Putamen (tissue), 1 donor: ENCODE data around the gene ENTPD3.
A peak's percentile ranks its signal among the peaks of the same experiment; 100 is the strongest.

Experiments
- DNase-seq: peaks from one replicate; pipeline ENCODE4 v3.0.0-alpha.2; 2016; ENCODE audit warnings: low spot score

Gene ENTPD3

DNA sequence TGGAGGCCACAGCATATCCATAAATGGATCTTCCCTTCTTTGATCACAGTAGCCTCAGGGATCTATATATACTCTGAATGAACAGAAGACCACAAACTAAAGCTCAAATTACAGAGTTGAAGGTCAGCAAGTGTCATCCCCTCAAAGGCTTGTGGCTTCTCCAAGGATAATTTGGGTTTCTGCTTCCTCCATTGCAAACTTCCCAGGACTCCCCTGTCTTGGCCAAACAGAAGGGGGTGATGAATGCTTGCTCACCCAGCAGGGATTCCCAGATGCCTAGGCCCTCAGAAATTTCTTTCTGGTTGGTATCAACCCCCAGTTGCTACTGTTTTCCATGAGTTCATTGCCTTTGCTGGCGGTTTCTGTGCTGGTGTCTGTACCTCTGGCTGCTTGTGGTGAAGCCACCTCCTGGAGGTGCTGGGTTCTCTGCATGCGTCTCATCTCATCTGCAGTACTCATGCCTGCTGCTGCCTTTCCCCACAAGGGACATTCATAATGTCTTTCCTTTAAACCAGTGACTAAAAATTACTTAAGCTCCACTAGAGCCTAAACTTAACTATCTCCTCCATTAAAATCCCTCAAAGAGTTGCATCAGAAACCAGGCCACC lies 17.7 kb downstream of the ENTPD3 start:
- no peak for DNase-seq

DNA sequence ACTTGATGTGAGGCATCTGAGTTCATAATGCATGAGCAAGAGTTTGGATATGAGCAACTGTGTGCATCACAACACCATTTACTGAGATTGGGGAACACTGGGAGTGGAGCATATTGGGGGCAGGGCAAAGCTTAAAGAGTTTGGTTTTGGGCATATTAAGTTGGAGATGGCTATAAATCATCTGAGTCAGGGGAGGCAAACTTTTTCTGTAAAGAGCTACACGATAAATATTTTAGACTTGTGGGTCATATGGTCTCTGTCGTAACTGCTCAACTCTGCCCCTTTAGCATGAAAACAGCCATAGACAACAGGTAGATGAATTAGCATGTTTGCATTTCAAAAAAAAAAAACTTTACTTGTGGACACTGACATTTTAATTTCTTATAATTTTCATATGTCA lies 20.0 kb downstream of the ENTPD3 start:
- no peak for DNase-seq

DNA sequence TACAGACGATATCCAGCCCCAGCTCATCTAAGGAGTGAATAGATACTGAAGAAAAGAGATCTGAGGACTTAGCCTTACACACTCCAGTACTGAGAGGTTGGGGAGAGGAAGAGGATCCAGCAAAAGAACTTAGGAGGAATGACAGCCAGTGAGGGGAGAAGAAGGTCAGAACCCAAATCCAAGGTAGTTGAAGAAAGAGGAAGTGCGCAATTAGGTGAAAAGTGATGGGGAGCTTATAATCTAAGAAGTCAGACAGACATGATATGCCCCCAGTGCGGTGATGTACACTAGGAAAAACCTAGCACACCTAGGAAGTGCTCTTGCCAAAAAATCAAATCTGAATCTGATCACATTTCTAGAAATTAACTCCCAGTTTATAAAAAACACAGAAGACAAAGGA lies 20.6 kb downstream of the ENTPD3 start:
- DNase-seq, result no peak

DNA sequence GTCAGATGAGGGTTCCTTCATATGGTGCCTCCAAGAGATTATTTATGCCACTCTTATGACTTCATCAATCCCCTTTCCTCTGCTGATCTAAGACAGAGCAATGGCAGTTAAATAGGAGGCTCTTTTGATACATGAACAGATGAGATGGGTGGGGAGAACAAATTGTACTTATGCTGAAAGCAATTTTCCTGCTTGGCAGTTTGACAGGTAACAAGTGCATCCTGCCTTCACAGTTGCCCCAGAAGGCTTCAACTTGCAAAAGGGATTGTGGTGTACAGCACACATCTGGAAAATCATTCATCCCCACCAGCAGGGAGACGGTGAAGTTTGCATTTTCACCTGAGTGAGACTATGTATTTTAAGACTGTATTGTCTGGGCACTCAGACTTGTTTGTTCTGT lies 27.3 kb downstream of the ENTPD3 start:
- no peak for DNase-seq

DNA sequence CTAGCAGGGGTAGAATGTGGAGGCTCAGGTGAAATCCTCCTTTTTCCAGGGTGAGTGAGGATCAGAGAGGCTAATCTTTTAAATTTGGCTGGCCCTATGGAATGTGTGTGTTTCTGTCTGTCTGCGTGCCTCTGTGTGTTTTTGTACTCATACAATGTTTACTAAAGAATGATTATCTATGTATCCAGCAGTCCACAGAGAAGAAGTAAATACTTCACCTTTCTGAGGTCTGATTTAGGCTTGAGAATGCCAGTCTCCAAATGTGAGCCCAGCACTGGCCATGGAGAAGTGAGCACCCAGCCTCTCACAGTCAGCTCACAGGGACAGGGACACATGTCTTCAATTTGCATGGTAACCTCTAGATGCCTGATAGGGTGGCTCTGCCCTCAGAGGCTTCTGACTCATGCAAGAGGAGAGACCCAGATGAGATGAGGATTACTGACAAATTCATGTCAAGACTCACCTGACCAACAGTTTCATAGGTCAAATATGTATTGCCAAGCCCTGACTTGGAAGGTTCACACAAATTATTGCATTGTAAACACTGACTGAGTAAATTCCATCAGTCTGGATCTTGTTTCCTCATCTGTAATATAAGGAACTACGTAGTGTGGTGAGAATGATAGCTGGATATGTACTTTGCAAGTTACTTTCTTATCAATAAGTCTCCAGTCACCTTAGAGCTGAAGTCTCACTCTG lies 31.0 kb downstream of the ENTPD3 start:
- no peak for DNase-seq

DNA sequence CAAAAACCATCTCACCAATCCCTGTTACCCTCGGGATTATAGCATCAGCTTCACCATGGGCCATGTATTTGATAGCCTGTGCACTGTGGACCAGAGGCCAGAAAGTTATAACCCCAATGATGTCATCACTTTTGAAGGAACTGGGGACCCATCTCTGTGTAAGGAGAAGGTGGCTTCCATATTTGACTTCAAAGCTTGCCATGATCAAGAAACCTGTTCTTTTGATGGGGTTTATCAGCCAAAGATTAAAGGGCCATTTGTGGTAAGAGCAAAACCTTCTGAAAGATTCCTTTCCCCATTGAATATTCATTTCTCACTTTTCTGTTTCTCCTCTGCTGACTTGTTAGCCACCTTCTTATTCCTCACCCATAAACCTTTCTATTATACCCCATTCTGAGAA lies 35.9 kb downstream of the ENTPD3 start:
- DNase-seq, result no peak

DNA sequence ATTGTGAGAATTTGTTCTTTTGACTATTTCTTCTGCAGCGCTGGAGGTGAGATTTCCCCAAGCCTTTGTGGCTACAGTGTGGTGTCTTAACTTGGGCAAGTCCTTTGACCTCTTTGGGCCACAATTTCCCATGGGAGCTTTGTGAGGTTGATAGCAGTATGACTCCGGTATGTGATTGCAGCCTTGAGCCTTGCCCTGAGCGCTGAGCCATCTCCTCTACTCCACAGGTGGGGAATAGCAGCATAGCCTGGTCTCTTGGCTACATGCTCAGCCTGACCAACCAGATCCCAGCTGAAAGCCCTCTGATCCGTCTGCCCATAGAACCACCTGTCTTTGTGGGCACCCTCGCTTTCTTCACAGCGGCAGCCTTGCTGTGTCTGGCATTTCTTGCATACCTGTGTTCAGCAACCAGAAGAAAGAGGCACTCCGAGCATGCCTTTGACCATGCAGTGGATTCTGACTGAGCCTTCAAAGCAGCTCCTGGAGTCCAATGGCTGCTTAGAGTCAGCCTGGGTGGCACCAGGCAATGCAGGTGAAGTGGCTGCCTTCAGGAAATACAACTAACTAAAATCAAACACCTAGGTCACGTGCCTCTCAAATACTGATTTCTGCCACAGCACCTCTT lies 40.2 kb downstream of the ENTPD3 start:
- DNase-seq, result no peak

DNA sequence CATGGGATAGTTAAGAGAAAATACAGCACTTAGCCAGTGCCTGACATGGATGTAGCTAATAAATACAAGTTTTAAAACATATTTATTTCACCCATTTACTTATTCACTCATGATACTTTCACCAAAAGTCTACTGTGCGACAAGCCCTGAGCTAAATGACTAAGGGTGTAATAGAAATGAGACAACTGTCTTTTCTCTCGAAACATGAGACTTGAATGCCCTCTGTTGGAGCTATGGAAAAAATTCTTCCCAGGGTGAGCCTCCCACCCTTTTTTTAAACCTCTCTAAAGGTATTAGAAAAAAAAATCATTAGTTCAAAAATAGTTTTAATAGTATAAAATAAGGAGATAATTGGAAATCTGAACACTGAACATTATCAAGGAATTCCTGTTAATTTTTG lies 45.8 kb downstream of the ENTPD3 start:
- no peak for DNase-seq

DNA sequence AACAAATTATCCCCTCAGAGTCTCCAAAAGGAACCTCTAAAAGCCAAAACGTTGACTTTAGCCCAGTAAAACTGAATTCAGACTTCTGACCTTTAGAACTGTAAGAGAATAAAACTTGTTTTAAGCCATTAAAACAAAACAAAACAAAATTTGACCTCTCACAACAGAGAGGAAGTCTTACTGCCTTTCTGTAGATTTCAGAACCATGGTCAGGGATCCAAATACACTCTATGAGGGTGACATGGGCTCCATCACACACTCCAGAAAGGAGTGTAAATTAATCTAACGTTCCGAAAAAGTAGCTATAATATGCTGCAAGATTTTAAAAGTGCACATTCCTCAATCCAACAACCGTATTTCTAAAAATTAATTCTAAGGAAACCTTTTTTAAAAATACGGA lies 50.9 kb downstream of the ENTPD3 start:
- DNase-seq, result no peak

DNA sequence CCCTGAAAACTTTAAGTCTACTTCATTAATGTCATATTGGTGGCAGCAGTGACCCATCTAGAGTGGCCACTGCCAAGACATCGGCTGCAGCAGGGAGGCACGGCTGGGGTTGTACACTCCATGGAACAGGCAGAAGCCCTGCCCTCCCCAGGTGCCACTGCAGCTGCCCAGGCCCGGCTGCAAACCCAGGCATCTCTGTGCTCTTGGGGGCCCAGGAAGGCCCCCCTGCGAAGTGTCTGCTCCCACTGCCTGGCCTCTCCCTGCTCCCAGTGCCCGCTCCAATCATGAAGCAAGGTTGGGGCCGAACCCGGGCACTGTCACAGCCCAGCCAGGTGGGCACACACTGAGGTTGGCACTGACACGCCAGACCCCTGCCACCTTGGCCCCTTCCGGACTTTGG lies 58.1 kb downstream of the ENTPD3 start:
- DNase-seq, result no peak

DNA sequence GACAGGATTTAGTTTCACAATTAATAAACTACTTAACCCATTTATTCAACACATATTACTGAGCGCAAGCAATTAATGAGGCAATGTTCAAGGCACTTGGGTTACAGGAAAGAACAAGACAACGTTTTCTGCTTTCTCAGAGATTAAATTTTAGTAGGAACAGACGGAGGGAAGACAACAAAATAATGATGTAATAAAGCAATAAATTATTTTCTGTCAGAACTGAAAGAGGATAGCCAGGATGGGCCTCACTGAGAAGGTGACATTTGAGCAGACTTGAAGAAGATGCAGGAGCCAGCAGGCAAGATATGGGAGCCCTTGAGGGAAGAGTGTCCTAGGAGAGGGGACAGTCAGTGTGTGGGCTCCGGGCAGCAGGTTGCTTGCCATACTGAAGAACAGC lies 58.9 kb downstream of the ENTPD3 start:
- no peak for DNase-seq

DNA sequence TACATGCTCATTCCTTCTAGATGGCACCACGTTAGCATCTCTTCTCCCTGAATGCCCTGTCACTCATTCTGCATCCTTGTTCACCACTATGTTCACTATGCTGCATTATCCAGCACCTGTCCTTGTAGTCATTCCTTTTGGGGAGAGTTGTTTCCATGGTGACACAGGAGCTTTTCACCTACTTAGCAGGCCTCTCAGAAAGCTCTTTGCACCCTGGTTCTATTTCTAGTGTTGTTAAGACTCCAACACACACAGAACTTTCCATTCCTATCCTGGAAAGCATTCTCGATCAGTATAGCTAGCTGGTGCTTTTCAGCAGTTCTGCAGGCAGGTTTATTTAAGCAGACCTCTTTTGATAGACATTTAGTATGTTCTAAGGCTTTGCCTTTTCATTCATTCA lies 63.5 kb downstream of the ENTPD3 start:
- DNase-seq, result peak; percentile 41

DNA sequence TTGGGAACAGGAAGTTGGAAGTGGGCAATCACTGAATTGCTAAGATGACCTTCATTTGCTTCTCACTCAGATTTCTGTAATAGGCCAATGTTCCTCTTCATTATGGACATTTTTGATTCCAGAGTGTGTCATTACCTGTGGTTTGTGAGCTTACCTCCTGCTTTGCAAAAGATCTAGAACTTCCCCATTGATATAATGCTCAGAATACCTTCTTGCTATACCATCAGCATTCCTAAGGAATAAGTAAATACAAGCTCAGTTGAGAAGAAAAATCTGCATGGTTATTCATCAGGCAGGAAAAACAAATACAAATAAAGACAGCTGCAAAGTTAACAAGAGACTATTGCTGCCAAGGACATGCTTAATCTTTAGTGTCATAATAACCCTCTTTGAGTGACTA lies 64.6 kb downstream of the ENTPD3 start:
- DNase-seq, result no peak

DNA sequence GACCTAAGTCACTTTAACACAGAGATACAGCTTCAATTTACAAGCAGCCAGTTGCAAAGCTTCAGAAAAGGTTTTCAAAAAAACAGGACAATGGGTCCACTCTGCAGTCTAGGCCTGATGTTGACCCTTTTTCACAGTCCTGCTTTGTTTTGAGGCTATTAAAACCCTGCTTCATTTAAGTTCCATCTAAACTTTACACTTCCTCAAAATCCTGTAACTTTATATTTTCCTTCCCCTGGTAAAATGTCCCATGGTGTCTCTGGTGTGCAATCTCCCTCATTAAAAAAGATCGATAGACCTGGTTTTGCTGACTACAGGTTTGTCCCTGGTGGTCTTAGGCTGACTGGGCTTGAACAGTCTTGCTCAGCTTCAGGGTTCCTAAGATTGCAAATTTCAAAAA lies 65.1 kb downstream of the ENTPD3 start:
- DNase-seq, result no peak

DNA sequence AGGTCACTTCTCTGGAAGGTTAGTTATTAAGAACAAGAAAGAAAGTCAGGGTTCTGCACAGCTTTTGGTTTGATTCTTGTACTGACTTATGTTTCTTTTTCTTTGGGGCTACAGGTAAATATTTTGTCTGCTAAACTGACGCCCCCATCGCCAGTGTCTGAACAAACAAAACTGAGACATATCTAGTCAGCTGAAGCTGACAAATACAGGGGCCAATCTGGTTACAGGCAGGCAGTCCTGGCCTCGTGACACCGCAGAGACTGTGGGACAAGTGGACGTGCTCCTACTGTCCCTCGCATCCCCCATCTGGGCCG lies 65.5 kb downstream of the ENTPD3 start:
- DNase-seq, result no peak

DNA sequence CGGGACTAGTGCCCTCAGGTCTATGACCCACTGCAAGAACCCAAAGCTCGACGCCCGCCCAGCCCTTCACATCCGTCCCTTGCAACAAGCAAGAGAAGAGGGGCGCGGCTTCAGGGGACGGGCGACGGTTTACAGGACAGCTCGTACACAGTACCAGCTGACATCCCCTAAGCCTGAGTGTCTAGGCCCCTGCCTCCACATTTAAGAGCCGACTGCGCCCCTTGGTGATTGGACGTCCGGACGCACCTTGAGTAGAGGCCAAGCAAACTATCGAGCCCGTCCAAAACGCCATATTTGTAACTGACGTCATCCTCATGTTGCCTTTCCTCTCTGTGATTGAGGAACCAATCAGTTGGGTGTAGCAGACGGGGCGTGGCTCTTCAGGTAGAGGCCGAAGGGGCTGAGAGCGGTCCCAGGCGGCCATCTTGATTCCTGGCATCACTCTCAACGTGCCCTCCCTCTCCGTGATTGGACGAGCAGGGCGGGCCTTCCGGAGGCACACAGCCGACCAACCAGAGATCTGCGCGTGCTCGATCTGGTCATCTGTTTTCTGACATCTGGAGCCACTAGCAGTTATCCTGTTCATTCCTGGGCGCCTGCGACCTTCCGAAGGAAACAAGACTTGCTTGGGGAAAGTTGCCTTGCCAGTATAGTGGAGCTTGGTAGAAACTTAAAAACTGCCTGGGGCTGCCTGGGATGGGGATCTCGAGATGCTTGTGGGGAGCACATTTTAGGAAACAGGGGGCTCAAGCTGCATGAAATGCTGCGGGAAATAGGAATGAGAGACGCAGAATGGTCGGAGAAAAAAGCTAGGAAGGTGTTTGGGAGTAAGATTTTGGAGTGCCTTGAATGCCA lies 66.1 kb downstream of the ENTPD3 start:
- DNase-seq, result peak; percentile 98

DNA sequence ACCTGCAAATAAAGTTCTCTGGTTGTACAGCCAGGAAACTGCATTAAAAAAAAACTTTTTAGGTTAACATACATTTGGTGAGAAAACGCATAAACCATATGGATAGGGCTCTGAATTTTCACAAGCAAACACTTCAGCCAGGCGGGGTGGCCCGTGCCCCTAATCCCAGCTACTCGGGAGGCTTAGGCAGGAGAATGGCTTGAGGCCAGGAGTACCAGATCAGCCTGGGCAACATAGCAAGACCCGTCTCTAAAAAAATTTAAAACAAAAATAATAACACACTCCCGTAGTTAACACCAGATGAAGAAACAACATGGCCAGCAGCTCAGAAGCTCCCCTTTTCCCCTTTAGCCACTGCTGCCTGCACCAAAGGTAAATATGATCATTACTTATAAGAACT lies 66.9 kb downstream of the ENTPD3 start:
- DNase-seq, result no peak

DNA sequence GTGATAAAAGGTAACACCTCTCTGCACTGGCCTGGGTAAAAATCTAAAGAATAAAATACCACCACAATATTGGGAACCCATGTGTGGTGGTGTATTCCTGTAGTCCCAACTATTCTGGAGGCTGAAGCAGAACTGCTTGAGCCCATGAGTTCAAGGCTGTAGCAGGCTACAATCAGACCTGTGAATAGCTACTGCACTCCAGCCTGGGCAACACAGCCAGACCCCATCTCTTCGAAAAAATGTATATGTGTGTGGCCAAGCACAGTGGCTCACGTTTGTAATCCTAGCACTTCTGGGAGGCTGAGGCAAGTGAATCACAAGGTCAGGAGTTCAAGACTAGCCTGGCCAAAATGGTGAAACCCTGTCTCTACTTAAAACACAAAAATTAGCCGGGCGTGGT lies 68.3 kb downstream of the ENTPD3 start:
- no peak for DNase-seq

DNA sequence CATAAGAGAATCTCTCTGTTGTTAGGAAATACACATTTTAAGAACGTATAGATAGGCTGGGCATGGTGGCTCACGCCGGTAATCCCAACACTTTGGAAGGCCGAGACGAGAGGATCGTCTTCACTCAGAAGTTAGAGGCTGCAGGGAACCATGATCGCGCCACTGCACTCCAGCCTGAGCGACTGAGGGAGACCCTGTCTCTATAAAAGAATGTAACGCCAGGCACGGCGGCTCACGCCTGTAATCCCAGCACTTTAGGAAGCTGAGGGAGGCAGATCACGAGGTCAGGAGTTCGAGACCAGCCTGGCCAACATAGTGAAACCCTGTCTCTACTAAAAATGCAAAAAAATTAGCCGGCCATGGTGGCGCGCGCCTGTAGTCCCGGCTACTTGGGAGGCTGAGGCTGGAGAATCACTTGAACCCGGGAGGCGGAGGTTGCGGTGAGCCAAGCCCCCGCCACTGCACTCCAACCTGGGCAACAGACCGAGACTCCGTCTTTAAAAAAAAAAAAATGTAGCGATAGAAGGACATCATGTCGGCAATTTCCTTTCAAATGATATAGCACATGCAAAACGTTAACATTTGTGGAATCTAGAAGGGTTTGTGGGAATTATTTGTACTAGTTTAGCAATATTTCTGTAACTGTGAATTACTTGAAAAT lies 69.4 kb downstream of the ENTPD3 start:
- no peak for DNase-seq

DNA sequence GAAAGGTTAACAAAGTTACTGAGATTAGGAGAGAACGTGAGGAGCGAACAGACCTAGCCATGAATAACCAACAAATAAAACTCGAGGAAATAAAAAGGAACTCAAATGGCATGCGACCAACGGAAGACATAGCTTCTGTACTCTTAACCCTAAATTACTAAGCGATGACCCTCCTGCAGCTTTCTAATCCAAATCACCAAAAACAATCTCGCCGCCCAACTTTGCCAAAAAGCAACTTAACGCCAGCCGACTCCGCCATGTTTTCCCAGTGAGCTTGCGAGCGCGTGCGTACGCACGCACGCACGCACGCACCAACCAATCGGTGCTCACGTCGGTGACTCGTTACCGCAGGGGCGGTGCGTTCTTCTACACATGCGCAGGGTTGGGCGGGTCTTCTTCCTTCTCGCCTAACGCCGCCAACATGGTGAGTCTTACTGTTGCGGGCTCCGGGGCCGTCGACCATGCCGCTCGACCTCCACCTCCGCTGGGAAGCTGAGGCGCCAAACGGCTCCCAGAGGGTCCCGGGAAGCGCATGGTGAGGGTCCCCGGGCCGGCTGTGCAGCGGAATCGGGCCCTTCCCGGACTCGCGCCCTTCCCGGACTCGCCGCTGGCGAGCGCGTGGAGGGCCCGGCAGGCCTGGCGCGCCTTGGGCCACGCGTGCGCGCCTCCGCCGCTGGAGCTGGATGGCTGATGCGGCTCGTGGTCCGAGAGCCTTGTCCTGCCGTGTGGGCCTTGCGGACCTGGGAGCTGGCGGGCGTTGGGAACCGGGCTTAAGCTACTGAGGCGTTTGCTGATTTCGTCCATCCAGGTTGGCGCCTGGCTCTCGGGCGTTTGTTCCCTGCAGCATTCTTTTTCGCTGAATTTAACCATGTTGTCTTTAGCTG lies 70.2 kb downstream of the ENTPD3 start, which contains the start of gene RPL14:
Gene RPL14, plus strand, starts transcription at position 400 of the 884 bp plus-strand sequence. Its CDS starts 133 bp downstream, at position 533.
- peak; percentile 97 for DNase-seq

DNA sequence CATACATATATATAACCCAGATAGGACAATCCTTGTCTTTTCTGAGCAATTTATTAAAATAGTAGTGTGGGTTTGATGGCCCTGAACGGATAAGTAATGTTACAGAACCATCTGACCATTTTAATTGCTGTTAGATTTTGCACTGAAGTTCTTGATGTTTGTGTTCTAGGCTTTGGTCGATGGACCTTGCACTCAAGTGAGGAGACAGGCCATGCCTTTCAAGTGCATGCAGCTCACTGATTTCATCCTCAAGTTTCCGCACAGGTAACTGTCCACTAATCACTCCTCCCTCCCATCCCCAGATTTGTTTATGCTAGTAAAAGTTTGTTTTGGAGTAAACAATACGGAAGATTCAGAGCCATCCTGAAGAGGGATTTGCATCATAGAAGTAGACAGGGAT lies 71.5 kb downstream of the ENTPD3 start:
- no peak for DNase-seq
